ENCODE results near the gene ZBTB18.

Gene ZBTB18

DNA sequence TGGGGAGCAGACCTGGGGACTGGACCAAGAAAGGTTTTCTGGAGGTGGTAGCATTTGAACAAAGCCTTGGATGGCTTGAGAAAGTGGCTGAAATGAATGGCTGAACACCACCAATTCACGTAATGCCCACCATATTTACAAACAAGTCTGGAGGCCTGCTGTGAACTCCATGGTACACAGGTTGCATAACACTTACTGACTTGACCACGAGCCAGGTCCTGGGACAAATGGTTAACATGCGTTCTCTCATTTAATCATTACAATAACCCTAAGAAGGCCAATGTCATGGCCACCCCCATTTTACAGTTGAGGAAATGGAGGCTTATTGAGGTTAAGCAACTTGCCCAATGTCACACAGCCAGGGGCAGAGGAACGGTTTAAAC lies 44.4 kb downstream of the ZBTB18 start:
- TF ChIP-seq, protein P1, sequence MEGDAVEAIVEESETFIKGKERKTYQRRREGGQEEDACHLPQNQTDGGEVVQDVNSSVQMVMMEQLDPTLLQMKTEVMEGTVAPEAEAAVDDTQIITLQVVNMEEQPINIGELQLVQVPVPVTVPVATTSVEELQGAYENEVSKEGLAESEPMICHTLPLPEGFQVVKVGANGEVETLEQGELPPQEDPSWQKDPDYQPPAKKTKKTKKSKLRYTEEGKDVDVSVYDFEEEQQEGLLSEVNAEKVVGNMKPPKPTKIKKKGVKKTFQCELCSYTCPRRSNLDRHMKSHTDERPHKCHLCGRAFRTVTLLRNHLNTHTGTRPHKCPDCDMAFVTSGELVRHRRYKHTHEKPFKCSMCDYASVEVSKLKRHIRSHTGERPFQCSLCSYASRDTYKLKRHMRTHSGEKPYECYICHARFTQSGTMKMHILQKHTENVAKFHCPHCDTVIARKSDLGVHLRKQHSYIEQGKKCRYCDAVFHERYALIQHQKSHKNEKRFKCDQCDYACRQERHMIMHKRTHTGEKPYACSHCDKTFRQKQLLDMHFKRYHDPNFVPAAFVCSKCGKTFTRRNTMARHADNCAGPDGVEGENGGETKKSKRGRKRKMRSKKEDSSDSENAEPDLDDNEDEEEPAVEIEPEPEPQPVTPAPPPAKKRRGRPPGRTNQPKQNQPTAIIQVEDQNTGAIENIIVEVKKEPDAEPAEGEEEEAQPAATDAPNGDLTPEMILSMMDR (IDR thresholded peaks at IDR 0.05; ENCODE audit: control extremely low read depth, extremely low read depth, low read depth, missing control alignments): no peak
- no peak for DNase-seq (ENCODE audit: extremely low spot score)
- POLR2A ChIA-PET: no interaction called here
- CTCF ChIA-PET: no interaction called here

DNA sequence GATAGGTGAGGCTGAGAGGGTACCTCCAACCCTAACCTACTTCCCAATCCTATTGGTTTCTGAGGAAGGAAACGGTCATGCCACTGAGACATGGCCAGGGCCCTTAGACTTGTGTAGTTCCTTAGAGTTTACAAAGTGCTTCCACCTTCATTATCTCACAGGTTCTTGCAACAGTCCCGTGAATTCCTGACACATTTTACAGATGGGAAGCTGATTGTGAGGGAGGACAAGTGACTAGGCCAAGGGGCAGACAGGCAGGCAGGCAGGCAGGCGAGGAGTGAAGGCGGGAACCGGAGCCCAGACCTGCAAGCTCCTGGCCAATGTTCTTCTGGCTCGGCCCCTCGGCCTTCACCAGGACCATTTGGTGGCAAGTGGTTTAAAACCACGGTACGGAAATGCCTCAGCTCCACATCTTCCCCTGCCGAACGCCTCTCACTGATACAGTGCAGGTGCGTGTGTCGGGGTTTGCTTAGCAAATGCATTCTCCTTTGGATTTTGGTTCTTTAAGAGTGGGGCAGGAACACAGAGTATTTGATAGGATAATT lies 45.1 kb downstream of the ZBTB18 start:
- CTCF ChIA-PET: interaction anchor here (1.1 kb wide), 1 partner anchor 8 kb away, joined by 3 read pairs; no protein-coding TSS in a partner anchor

GRCh38 chr1:244096691-244097090 lies 45.6 kb downstream of the ZBTB18 start:
- POLR2A ChIA-PET: no interaction called here
- TF ChIP-seq, protein P1 (IDR thresholded peaks at IDR 0.05; ENCODE audit: control extremely low read depth, extremely low read depth, low read depth, missing control alignments): no peak
- CTCF ChIA-PET: interaction anchor here (1.1 kb wide), 1 partner anchor 9 kb away, joined by 3 read pairs; no protein-coding TSS in a partner anchor
- no peak for DNase-seq (ENCODE audit: extremely low spot score)

More for the DNA sequence above, 45.1 kb downstream of the ZBTB18 start:
- POLR2A ChIA-PET: no interaction called here
- TF ChIP-seq, protein P1 (IDR thresholded peaks at IDR 0.05; ENCODE audit: control extremely low read depth, extremely low read depth, low read depth, missing control alignments): no peak
- no peak for DNase-seq (ENCODE audit: extremely low spot score)

GRCh38 chr1:244097523-244098405 lies 46.7 kb downstream of the ZBTB18 start:
- CTCF ChIA-PET: no interaction called here

DNA sequence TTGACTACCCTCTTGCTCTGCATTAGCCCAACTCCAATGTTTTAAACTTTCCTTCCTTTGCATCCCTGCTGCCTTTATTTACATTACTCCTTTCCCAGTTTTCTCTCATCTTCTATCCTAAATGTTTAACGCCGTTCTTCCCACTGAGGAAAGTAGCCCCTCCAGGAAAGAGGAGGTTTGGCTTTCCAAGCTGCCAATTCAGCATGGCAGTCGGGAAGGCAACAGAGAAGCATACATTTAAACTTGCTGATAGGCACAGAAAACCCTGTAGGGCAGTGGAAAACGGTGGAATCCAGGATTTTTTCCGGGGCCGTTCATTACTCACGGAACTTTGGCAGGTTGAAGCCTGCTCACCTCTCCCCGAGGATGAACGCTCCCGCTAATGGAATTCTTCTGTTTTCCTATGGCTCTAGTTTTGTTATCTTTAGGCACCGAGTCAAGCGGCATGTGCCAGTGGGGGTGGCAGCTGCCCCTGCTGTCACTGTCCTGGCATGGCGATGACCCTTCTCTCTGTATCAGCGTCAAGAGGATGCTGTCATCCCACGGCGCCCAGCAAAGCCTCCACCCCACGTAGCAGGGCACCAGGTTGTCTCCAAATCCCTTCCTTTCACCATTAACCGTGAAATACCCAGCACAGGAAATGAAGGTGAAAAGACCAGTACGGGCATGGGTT lies 48.3 kb downstream of the ZBTB18 start:
- no peak for DNase-seq (ENCODE audit: extremely low spot score)
- TF ChIP-seq, protein P1 (IDR thresholded peaks at IDR 0.05; ENCODE audit: control extremely low read depth, extremely low read depth, low read depth, missing control alignments): no peak
- ChIA-PET POLR2A (no interaction called here), CTCF (no interaction called here)

More at GRCh38 chr1:244097523-244098405, 46.7 kb downstream of the ZBTB18 start:
- POLR2A ChIA-PET: no interaction called here
- no peak for DNase-seq (ENCODE audit: extremely low spot score)
- TF ChIP-seq, protein P1 (IDR thresholded peaks at IDR 0.05; ENCODE audit: control extremely low read depth, extremely low read depth, low read depth, missing control alignments): no peak

GRCh38 chr1:244100276-244100675 lies 49.2 kb downstream of the ZBTB18 start:
- no peak for DNase-seq (ENCODE audit: extremely low spot score)
- ChIA-PET POLR2A (no interaction called here), CTCF (no interaction called here)
- TF ChIP-seq, protein P1 (IDR thresholded peaks at IDR 0.05; ENCODE audit: control extremely low read depth, extremely low read depth, low read depth, missing control alignments): no peak

Measured in GM10248 (cell line).